Measurements from ENCODE around the gene GP1BA.

GP1BA gene

DNA sequence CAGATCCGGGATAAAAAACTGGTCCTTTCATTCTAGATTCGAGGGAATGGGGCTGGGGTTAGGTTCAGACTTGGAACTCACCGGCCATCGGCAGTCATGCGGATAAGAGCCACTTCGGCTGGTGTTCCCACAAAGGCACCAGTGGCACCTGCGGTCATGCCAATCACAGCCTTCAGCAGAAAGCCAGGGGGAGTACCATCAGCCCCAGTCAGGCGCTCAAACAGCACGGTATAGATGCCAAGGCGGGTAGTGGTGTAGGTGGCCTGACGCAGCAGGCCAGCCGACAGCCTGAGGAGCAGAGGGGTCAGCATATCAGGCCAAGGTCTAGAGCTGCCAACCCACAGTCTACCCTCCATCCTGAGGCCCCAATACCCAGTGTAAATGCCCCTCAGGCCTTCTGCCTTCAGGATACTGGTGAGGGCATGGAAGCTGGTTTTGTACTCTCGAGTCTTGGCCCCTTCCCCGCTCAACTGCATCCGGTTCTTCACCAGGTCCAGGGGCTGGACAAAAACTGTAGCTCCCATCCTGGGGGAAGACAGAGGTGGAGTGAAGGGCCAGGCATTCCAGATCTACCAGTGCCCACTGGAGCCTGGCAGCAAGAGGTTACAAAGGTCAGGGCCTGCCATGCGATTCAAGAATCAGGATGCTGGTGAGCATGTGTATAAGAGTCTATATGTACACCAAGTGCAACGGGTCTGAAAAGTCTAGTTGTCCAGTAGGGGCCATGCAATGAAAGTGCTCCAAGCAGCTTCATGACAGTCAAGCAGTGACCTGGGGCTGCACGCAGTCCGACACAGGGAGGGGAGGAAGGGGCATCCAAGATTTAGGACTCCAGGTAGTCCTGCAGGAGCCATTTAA is 6.8 kb downstream of the GP1BA start:
- DNase-seq (ENCODE audit: low read depth in 2 of 2) = no peak

DNA sequence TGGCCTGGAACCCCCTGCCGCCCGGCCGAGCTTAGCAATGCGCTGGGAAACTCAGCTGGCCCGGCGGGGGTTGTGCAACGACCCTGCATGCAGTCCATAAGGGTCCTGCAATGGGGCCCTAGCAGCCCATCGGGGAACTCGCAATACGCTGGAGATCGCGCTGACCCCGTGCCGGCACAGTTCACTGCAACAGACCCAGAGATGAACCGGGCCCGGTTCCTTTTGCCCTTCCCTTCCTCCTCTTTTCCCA is 7.4 kb downstream of the GP1BA start:
- DNase-seq (ENCODE audit: low read depth in 2 of 2) = no peak

DNA sequence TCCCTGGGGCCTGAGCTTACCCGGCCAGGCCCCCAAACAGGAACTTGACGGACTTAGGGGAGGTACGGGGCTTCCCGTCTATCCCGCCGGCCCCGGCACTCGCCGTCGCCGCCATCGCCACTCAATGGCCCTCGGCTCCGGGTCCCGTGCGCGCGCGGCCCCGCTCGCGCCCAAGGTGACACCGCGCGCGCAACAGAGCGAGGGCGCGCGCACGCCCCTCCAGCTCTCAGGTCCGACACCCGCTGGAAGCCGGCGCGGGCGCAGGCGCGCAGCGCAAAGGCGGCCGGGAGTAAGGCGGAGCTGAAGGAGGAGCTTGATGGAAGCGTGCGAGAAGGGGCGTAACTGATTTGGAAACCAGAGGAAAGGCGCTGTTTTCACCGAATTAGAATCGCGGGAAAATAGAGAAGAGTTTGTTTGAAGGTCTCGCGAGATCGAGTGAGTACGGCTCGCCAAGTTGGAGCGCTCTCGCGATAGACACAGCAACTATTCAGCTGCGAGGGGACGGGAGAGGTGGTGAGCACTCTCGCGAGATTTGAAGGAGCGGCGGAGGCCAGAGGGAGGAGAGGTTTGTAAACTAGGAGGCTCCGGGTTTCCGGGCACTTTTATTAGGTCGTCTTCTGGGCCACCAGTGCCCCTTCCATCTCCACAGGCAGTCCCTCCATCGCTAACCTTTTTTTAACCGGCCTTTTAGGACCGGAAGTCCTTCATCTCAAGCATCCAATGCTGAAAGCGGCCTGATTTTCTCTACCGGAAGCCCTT is 7.9 kb downstream of the GP1BA start, which contains the start of the genes RNF167 and SLC25A11:
RNF167 (plus strand) TSS at position 473 of the 759 bp plus-strand sequence. CDS start 642 bp downstream, outside the sequence.
SLC25A11 (minus strand) TSS at position 251 of the 759 bp plus-strand sequence; CDS start at position 115, 136 bp downstream.
- DNase-seq (ENCODE audit: low read depth in 2 of 2) = peak; percentile 88 to 94

DNA sequence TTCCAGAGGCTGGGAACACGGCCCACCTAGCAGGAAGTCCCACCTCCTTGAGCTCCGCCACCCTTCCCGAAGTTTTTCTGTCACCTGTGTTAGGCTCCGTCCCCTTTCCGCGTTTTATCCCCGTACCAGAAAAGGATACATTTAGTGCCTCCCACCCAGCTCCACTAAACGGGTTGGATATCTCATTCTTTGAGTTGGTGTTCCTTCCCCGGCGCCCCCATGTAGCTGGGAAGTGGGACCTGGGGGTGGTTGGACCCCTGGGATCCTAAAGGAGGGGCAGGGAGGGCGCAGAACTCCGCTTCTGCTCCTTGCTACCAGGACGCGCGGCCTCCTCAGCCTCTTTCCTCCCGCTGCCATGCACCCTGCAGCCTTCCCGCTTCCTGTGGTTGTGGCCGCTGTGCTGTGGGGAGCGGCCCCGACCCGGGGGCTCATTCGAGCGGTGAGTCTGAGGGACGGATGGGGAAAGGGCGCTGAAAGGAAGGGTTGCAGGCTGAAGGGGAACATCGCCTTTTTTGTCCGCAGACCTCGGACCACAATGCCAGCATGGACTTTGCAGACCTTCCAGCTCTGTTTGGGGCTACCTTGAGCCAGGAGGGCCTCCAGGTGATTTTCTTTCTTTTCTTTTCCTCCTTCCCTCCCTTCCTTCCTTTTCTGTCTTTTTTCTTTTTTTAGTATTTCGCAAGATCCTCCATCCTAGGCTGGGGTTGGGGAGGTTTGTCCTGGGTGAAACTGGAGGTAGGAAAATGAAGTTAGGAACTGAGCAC is 8.7 kb downstream of the GP1BA start:
- DNase-seq (ENCODE audit: low read depth in 2 of 2) = peak in 1 of 2 donors; percentile 32

DNA sequence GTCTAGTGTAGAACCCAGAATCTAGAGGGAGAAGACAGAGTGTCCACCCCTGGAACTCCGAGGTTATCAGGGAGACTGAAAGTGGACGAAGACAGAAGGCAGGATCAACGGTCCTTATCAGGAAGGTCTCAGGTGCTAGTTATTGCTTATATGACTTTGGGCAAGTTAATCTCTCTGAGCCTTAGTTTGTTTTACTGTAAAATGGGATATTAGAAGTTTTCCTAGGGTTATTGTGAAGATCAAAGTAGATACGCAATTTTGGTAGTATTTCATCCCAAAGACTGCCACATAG is 9.2 kb downstream of the GP1BA start:
- DNase-seq (ENCODE audit: low read depth in 2 of 2) = no peak

DNA sequence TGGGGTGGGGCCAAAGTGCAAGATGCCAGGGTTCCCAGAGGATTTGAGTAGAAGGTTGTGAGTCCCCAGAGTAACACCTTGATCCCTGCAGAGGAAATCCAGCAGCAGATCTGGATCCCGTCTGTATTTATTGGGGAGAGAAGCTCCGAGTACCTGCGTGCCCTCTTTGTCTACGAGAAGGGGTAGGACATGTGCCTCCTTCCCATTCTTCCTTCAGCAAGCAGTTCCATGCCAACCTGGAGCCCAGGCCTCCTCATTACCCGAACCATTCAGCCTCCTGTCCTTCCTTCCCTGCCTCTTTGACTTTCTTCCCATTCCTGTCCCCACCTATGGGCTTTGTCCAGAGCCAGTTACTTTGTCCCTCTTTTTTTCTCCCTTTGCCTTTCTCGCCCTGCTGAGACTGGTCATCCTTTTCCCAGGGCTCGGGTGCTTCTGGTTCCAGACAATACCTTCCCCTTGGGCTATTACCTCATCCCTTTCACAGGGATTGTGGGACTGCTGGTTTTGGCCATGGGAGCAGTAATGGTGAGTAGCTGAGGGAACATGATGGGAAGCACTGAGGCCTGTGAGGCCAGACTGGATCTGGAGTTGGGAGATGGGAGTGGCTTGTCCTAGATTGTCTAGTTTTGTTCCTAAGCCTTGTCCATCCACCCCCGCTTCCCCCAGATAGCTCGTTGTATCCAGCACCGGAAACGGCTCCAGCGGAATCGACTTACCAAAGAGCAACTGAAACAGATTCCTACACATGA is 10.9 kb downstream of the GP1BA start:
- DNase-seq (ENCODE audit: low read depth in 2 of 2) = no peak

DNA sequence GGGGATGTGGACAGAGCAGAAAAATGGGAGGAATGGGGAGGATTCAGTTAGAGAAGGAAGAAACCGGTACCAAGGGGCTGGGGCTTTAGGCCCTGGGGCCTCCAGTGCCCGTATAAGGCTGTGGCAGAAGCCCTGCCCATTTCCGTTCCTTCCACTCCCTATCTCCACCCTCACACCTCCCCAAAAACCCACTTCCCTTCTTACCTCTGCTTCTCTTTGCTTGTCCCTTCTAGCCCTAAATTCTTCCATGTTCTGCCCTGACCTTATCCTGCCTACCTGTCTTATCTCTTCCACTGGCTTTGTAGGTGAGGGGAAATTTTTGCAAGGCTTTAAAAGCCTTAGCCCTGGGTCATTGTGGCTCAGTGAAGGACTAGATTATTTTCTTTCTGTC is 12.1 kb downstream of the GP1BA start:
- DNase-seq (ENCODE audit: low read depth in 2 of 2) = peak in 1 of 2 donors; percentile 36

DNA sequence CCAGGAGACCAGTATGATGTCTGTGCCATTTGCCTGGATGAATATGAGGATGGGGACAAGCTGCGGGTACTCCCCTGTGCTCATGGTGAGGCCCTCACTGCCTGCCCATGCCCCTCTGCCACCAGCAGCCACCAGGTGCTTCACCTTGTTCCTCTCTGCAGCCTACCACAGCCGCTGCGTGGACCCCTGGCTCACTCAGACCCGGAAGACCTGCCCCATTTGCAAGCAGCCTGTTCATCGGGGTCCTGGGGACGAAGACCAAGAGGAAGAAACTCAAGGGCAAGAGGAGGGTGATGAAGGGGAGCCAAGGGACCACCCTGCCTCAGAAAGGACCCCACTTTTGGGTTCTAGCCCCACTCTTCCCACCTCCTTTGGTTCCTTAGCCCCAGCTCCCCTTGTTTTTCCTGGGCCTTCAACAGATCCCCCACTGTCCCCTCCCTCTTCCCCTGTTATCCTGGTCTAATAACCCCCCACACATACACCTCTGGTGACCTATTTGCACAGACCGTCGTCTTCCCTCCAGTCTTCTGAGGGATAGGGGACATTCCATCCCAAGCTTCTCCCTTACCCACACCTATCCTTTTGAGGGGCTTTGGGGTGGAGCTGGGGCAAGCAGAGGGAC is 12.6 kb downstream of the GP1BA start:
- peak; percentile 21 to 28 for DNase-seq (ENCODE audit: low read depth in 2 of 2)

DNA sequence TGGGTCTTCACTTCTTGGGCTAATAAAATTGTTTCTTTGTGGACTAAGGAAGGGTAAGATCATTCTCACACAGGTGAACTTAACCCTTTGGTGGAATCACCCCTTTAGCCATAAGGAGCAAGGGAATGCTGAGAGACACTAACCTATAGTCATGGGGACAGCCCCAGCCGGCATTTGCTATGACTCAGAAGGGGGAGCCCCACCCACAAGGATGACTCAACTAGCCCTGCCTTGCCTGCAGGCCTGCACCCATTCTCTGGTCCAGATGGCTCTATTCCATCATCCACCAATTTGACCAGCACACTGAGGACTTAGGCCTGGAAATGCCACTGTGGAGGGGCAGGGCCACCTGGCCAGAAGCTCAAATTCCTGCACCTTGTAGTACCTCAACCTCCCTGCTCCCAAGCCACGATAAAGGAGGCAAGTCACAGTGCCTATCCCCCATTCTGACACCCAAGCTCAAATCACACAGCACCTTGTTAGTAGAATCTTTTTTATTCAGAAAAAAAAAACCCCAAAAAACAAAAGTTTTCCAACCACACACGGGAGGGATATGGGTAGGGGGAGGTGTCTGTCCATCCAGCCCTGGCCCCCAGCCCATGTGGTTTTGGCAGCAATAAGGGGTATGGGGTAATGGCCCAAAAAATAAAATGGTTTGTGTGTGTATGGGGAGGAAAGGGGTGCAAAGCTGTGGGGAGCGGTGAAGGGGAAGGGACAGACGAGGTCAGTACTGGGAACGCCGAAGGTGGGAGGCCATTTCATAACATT is 13.3 kb downstream of the GP1BA start:
- DNase-seq (ENCODE audit: low read depth in 2 of 2) = peak; percentile 73 to 86

DNA sequence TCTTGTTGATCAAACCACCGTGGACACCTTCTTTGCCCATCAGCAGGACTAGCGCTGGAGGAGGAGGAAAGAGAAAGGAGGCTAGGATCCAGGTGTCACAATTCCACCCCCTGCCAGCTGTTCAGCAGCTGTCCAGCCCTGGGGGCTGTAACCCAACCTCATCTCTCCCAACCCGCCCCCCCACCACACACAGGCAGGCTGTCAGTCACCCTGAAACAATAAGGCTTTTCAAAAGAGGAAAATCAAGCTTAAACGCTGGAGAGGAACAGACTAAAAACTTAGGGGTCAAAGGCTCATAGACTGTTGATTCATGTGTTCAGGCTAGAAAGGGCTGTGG is 13.8 kb downstream of the GP1BA start:
- no peak for DNase-seq (ENCODE audit: low read depth in 2 of 2)

DNA sequence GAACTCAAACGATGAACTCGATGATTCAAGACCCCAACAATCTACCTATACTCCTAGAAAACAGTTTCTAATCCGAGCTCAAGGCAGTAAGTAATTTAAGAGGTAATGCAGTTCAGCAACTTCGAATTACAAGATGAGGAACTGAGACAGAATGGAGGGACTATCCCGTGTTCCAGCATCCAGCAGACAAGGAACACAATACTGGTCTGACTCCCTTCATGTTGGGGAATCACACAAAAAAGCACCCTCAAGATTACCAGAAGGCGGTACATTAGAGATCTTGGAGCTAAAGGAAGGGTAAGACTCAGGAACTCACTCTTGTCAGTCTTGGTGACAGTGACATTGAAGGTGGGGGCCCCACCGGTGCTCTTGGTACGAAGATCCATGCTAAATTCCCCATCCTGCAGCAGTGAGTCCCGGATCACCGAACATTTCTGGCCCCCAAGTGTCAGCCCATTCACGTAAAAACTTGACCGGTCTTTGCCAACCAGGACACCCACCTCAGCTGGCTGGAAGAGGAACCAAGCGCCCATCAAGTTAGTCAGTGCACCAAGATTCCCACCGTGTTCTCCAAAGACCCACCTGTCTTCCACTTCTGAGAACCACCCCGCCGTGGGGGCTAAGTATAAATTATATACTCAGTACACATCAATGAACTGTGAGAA is 14.4 kb downstream of the GP1BA start:
- DNase-seq (ENCODE audit: low read depth in 2 of 2) = no peak

DNA sequence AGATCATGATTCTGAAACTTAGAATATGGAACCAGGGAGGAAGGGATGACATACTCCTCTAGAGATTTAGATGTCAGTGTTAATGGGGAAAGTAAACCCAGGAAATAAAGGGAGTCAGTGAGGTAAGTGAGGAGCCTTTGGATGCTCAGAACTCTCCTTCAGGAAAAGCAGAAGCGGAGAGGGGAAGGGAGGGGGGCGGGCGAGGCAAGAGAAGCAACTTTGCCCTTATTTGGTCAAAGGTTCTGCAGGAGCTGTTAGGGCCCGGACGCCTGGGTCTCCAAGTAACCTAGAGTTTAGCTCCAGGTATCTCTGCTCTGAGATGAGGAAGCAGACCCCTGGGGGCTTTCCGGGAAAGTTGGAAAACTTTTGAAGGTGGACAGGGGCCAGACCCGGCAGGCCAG is 14.9 kb downstream of the GP1BA start:
- DNase-seq (ENCODE audit: low read depth in 2 of 2) = no peak

DNA sequence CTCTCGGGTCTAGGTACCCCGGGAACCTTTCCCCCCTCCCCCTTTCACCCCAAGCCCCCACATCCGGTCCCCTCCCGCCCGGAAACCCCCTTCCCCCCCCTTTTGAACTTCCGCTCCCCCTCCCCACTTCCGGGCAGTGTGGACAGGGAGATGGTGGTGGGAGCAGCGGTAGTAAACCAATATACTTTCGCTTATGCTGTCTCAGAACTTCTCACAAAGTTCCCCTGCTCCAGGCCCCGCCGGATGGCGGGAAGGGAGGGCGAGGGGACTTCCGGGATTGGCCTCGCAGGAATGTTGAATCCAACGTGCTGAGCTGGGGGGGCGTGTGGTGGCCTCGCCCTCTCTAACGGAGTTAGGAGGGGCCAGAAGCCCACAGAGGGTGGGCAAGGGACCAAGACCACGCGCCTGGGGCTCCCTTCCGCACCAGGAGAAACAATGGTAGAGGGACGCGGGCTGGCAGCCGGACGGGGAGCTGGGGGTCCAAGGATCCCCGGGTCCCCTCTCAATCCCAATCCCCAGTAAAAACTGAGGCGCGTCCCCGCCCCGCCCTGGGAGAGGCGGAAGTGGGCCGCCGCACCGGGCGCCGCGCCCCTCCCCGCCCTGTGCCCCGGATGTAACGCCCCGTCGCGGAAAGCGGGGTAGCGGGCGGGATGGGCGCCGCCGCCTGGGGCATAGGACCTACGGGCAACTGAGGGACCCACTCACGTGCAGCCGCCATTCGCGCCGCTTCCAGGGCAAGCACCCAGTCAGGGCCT is 15.5 kb downstream of the GP1BA start:
- DNase-seq (ENCODE audit: low read depth in 2 of 2) = peak; percentile 59 to 63

DNA sequence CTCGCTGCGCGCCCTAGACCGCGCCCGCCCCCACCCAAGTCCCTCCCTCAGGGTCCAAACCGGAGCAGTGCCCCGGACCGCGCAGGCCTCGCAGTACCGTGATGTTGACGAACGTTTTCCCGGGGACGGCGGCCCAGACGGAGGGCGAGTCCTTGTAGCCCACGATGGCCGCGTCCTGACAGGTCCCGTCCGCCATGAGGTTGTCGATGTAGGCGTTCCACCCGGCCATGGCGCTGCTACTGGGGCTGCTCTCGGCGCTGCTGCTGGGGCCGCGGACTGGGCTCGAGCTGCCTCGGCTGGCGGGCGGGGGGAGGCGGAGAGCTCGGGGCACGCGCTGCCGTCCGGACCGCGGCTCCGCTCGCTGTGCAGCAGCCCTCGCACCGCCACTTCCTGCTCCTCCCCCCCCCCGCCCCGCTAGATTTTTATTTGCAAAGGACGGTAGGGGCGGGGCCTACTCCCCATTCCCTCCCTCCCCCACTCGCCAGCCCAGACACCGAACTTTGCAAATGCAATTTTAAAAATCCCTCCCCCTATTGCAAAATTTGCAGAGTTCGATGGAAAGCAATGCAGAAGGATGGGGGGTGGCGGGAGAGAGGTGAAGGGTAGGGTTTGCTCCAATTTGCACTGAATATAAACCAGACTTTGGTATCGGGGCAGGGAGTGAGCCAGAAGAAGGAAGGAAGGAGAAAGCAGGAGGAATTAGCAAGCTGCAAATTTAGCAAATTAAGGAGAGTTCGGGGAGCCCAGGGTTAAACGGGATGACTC is 16.3 kb downstream of the GP1BA start, which contains the start of gene PFN1:
PFN1 (minus strand) TSS at position 365 of the 765 bp plus-strand sequence; CDS start at position 229, 136 bp downstream.
- peak; percentile 85 to 88 for DNase-seq (ENCODE audit: low read depth in 2 of 2)

DNA sequence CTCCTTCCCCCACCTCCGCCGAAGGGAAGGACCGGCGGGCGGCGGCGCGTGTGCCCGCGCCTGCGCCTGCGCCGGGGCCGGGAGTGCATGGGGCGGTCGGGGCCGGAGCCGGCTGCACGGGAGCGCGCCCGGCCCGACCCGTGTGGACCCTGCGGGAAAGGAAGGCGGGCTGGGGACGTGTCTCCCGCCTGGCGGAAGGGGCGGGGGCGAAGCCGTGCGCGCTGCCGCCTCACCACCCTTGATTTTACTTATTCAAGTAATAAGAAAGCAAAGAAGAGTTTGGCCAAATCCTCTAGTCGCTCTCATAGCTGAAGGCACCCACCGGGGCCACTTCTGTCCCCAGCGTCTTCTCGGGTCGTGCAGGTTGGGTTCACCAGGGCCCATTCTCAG is 16.8 kb downstream of the GP1BA start:
- DNase-seq (ENCODE audit: low read depth in 2 of 2) = peak; percentile 60 to 74

DNA sequence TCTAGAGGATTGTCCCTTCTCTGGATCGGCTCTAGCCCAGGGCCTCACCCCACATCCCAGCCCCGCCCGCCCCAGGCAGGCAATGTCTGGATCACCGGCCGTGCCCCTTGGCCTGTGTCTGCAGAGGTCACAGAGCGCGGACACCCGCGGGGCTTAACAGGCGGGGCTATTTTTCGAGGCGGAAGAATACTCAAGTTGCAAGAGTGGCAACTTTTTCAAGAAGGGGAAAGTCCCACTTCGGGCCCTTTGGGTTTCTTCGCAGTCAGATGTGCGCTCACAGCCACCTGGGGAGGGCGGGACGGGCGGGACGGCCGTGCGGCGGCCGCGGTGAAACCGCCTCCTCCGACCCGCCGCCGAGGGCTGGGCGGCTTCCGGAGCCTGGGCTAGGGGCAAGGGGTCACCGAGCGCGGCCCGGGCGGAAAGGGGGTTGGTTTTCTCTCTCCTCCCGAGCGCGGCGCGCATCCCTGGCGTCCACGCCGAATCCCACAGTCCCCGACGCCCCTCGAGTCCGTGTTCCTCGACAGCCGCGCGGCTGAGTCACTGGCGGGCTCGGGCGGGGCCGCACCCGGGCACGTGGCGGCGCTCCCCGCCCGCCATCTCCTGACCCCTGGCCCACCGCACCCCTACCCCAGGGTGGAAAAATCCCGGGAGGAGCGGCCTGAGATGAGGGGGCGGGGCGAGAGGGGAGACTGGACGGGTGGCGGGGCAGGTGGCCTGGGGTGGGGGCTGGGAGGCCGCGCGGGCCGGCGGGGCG is 17.4 kb downstream of the GP1BA start:
- DNase-seq (ENCODE audit: low read depth in 2 of 2) = peak; percentile 60 to 73

DNA sequence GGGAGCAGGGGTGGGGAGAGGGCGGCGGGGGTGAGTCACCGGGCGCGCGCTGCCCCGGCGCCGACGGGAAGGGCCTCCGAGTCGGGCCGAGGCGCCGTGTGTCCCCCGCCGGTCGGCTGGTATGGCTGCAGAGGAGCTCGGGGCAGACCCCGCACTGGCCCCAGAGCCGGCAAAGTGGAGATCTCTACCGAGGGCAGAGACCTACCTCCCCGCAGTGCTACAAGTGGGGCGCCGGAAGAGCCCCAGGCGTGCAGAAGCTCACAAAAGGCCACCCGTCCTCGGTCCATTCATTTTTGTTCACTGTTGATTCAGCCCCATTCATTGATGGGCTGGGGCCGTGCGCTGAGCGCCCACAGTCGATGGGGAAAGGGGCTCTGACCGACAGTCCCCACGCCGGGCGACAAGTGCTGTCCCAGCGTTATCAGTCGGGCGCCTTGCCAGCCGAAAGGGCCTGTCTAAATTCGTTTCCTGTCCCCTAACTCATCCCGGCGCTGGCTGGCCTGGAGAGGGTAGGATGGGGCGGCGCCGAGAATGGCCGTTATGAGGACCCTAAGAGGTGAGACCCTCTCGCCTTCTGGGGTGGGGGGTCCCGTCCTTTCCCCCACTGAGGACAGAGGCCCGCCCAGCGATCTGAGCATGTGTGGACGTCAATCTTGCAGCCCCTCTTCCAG is 18.1 kb downstream of the GP1BA start:
- peak in 1 of 2 donors; percentile 34 for DNase-seq (ENCODE audit: low read depth in 2 of 2)

Data from stimulated activated CD4-positive, alpha-beta T cell treated with anti-CD3 and anti-CD28 coated beads, Interleukin-4, amount 100 ng/mL, for 48 hours (primary cell).